Measurements from ENCODE around the gene OPCML.

OPCML gene

GRCh38 chr11:132771746-132772145, 760.6 kb downstream of the OPCML start:
- DNase-seq = no peak

- no peak for DNase-seq
Measured at GRCh38 chr11:132770829-132771530, 761.3 kb downstream of the OPCML start.

GRCh38 chr11:132763503-132763902, 768.8 kb downstream of the OPCML start:
- DNase-seq = no peak

GRCh38 chr11:132755934-132756333, 776.4 kb downstream of the OPCML start:
- no peak for DNase-seq

GRCh38 chr11:132751516-132752250, 780.6 kb downstream of the OPCML start:
- DNase-seq = no peak

- DNase-seq = no peak
Measured at GRCh38 chr11:132746305-132746704, 786.0 kb downstream of the OPCML start.

- DNase-seq = no peak
Measured at GRCh38 chr11:132745306-132745705, 787.0 kb downstream of the OPCML start.

- no peak for DNase-seq
Measured at GRCh38 chr11:132744771-132745170, 787.5 kb downstream of the OPCML start.

- DNase-seq = no peak
Measured at GRCh38 chr11:132743601-132744000, 788.7 kb downstream of the OPCML start.

- no peak for DNase-seq
Measured at GRCh38 chr11:132742929-132743328, 789.4 kb downstream of the OPCML start.

GRCh38 chr11:132734217-132734616, 798.1 kb downstream of the OPCML start:
- no peak for DNase-seq

- no peak for DNase-seq
Measured at GRCh38 chr11:132728026-132728425, 804.3 kb downstream of the OPCML start.

- DNase-seq = no peak
Measured at GRCh38 chr11:132721526-132721925, 810.8 kb downstream of the OPCML start.

GRCh38 chr11:132719684-132720083, 812.6 kb downstream of the OPCML start:
- DNase-seq = no peak

GRCh38 chr11:132718711-132719671, 813.3 kb downstream of the OPCML start:
- no peak for DNase-seq

- DNase-seq = no peak
Measured at GRCh38 chr11:132717824-132718223, 814.5 kb downstream of the OPCML start.

GRCh38 chr11:132716037-132716436, 816.3 kb downstream of the OPCML start:
- DNase-seq = no peak

GRCh38 chr11:132714859-132715440, 817.4 kb downstream of the OPCML start:
- DNase-seq = no peak

- DNase-seq = no peak
Measured at GRCh38 chr11:132712466-132712865, 819.8 kb downstream of the OPCML start.

- no peak for DNase-seq
Measured at GRCh38 chr11:132704781-132705375, 827.4 kb downstream of the OPCML start.

GRCh38 chr11:132692891-132693290, 839.4 kb downstream of the OPCML start:
- no peak for DNase-seq

GRCh38 chr11:132691848-132692550, 840.3 kb downstream of the OPCML start:
- no peak for DNase-seq
